ENCODE measurements around the gene GNAI3.
A peak's percentile ranks its signal among the peaks of the same experiment; 100 is the strongest.

The GNAI3 gene

GRCh38 chr1:109639063-109639840, 90.8 kb downstream of the GNAI3 start:
- H3K9me3 ChIP-seq (ENCODE audit: control insufficient read depth, insufficient read depth, low read length), result no peaks in the 10 kb centered on the region
- no CpG with 5 or more reads among the region's 9 CpGs for WGBS (ENCODE audit: insufficient coverage, insufficient read length)
- H3K36me3 ChIP-seq (ENCODE audit: control insufficient read depth, insufficient read depth, low read length), result no peaks in the 10 kb centered on the region
- H3K27ac ChIP-seq (ENCODE audit: low read length), result no peak overlapping the region
- peaks cover 3% of the 10 kb centered on the region for H3K4me1 ChIP-seq (ENCODE audit: control insufficient read depth, insufficient read depth, low read length)
- H3K27me3 ChIP-seq (ENCODE audit: control insufficient read depth, insufficient read depth, low read length), result no peaks in the 10 kb centered on the region
- no peak for DNase-seq (ENCODE audit: low read depth, low spot score)
- no peak overlapping the region for H3K4me3 ChIP-seq (ENCODE audit: low read length)

- no peaks in the 10 kb centered on the region for H3K36me3 ChIP-seq (ENCODE audit: control insufficient read depth, insufficient read depth, low read length)
- H3K9me3 ChIP-seq (ENCODE audit: control insufficient read depth, insufficient read depth, low read length), result no peaks in the 10 kb centered on the region
- H3K4me1 ChIP-seq (ENCODE audit: control insufficient read depth, insufficient read depth, low read length), result peaks cover 3% of the 10 kb centered on the region
- no peaks in the 10 kb centered on the region for H3K27me3 ChIP-seq (ENCODE audit: control insufficient read depth, insufficient read depth, low read length)
- H3K4me3 ChIP-seq (ENCODE audit: low read length), result no peak overlapping the region
- WGBS (ENCODE audit: insufficient coverage, insufficient read length), result no CpG with 5 or more reads among the region's 6 CpGs
- H3K27ac ChIP-seq (ENCODE audit: low read length), result no peak overlapping the region
- no peak for DNase-seq (ENCODE audit: low read depth, low spot score)
These were observed 91.4 kb downstream of the GNAI3 start for GRCh38 chr1:109639841-109640184.

DNA sequence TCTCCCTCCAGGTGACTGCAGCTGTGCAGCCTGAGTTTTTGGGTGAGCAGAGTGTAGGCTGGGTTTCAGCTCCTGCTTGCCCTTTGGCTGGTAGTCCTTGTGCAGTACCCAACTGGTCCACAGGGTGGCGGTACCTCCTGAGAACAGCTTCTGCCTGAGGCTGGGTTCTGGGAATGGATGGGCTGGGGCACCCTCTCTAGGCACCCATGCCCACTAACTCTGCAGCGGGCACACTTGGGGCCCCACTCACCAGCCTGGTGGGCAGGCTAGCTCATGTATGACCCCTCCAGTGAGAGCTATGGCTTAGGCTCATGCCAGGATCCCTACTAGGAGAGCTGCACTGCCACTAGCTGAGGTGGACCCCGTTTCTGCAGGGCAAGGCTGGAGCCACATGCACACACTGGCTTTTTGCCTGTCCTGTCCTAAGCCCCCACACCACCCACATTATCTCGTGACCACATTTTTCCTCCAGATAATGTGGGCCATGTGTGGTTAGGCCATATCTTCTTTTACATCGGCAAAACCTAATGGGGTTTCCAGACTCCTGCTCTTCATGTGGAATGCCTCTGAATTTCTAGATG, 92.0 kb downstream of the GNAI3 start:
- Histone ChIP-seq H3K36me3 (ENCODE audit: control insufficient read depth, insufficient read depth, low read length) (no peaks in the 10 kb centered on the region), H3K27me3 (ENCODE audit: control insufficient read depth, insufficient read depth, low read length) (no peaks in the 10 kb centered on the region), H3K4me3 (ENCODE audit: low read length) (no peak overlapping the region), H3K4me1 (ENCODE audit: control insufficient read depth, insufficient read depth, low read length) (peaks cover 3% of the 10 kb centered on the region), H3K27ac (ENCODE audit: low read length) (no peak overlapping the region), H3K9me3 (ENCODE audit: control insufficient read depth, insufficient read depth, low read length) (no peaks in the 10 kb centered on the region)
- no CpG with 5 or more reads among the region's 5 CpGs for WGBS (ENCODE audit: insufficient coverage, insufficient read length)
- DNase-seq (ENCODE audit: low read depth, low spot score), result no peak

DNA sequence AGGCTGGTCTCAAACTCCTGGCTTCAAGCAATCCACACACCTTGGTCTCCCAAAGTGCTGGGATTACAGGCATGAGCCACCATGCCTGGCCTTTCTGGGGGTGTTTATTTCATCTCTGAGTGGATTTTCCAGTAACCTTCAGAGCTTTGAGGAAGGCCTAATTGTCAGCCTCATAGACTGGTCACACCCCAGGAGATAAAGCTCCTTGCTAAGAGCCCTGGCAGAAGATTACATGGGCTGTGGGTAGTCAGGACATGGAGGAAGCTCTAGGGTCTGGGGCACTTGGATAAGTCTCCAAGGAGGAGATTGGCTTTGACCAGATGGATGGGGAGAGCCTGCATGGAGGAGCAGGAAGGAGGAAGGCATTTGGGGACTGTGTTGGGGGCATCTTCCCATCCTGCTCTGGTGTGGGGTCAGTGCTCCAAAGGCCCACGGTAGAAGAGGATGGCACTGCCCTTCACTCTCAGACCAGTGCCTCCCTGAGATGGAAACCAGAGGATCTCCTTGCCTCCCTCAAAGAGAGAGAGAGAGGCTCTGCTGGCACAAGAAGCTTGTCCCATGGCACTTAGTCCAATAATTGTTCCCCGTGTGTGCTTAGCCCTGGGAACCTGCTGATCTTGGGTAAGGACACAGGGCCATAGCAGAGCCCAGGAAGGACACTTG, 92.8 kb downstream of the GNAI3 start:
- Histone ChIP-seq H3K4me1 (ENCODE audit: control insufficient read depth, insufficient read depth, low read length) (peaks cover under 1% of the 10 kb centered on the region), H3K36me3 (ENCODE audit: control insufficient read depth, insufficient read depth, low read length) (no peaks in the 10 kb centered on the region), H3K9me3 (ENCODE audit: control insufficient read depth, insufficient read depth, low read length) (no peaks in the 10 kb centered on the region), H3K27me3 (ENCODE audit: control insufficient read depth, insufficient read depth, low read length) (no peaks in the 10 kb centered on the region), H3K27ac (ENCODE audit: low read length) (no peak overlapping the region), H3K4me3 (ENCODE audit: low read length) (no peak overlapping the region)
- no peak for DNase-seq (ENCODE audit: low read depth, low spot score)
- no CpG with 5 or more reads among the region's 2 CpGs for WGBS (ENCODE audit: insufficient coverage, insufficient read length)

DNA sequence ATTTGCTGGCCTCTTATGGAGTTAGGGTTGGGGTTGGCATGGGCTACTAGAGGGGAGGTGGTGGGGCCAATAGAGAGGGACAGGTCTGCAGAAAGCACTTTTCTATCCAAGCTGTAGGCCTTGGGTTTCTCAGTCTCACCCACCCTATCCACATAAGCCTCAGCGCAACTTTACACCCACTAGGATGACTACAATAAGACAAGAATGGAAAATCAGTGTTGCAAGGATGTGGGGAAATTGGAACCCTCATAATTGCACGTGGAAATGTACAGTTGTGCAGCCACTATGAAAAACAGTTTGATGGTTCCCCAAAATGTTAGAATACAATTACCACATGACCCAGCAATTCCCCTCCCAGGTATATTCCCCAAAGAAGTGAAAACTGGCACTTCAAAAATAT, 93.4 kb downstream of the GNAI3 start:
- WGBS (ENCODE audit: insufficient coverage, insufficient read length), result no CpG with 5 or more reads among the region's 2 CpGs
- H3K9me3 ChIP-seq (ENCODE audit: control insufficient read depth, insufficient read depth, low read length), result no peaks in the 10 kb centered on the region

GRCh38 chr1:109642626-109643025, 94.2 kb downstream of the GNAI3 start:
- Histone ChIP-seq H3K36me3 (ENCODE audit: control insufficient read depth, insufficient read depth, low read length) (no peaks in the 10 kb centered on the region), H3K9me3 (ENCODE audit: control insufficient read depth, insufficient read depth, low read length) (no peaks in the 10 kb centered on the region)
- no CpG with 5 or more reads among the region's 3 CpGs for WGBS (ENCODE audit: insufficient coverage, insufficient read length)

More for the DNA sequence above, 93.4 kb downstream of the GNAI3 start:
- DNase-seq (ENCODE audit: low read depth, low spot score), result no peak
- Histone ChIP-seq H3K36me3 (ENCODE audit: control insufficient read depth, insufficient read depth, low read length) (no peaks in the 10 kb centered on the region), H3K27me3 (ENCODE audit: control insufficient read depth, insufficient read depth, low read length) (no peaks in the 10 kb centered on the region), H3K27ac (ENCODE audit: low read length) (no peak overlapping the region), H3K4me1 (ENCODE audit: control insufficient read depth, insufficient read depth, low read length) (no peaks in the 10 kb centered on the region; the same call in 1 of the 2 replicates), H3K4me3 (ENCODE audit: low read length) (no peak overlapping the region)

DNA sequence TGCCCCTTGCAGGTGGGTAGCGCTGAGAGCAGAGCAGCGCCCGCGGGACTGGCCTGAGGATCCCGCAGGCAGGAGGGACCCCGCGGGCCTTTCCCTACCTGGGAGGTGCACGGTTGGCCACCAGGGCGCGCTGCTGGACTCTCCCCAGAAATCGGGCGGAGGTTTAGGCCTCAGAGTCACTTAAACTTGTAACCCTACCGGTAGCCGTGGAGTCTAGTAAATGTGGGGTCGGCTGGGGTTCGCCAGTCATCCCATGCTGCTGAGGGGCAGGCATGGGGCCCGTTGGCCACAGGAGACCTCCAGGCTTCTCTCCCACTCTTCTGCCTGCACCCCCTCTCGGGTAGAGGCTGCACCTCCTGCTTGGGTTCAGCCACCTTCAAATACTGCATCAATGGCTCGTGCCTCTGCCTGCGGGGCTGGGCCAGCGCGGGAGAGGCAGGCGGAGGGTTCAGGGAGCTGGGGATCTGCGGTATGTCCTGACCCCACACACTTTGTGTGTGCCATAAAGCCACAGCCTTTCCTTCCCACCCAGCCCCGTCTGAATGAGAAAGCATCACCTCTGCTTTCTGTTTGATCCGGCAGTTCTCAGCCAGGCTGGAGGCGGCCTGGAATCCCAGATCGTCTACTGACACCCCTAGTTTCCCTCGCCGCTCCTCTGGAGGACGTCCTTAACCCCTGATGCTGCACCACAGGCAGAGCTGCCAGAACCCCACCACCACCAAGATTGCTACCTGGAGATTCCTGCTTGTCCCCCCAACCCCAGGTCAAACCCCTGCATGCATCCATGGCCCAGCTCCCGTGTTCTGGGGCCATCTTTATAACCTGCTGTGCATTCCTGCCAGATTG, 95.2 kb downstream of the GNAI3 start:
- peak; percentile 71 for DNase-seq (ENCODE audit: low read depth, low spot score)
- H3K27me3 ChIP-seq (ENCODE audit: control insufficient read depth, insufficient read depth, low read length), result no peaks in the 10 kb centered on the region
- no peaks in the 10 kb centered on the region for H3K36me3 ChIP-seq (ENCODE audit: control insufficient read depth, insufficient read depth, low read length)
- H3K9me3 ChIP-seq (ENCODE audit: control insufficient read depth, insufficient read depth, low read length), result no peaks in the 10 kb centered on the region
- no CpG with 5 or more reads among the region's 32 CpGs for WGBS (ENCODE audit: insufficient coverage, insufficient read length)
- no peaks in the 10 kb centered on the region; the same call in 1 of the 2 replicates for H3K4me1 ChIP-seq (ENCODE audit: control insufficient read depth, insufficient read depth, low read length)
- H3K27ac ChIP-seq (ENCODE audit: low read length), result no peak overlapping the region
- H3K4me3 ChIP-seq (ENCODE audit: low read length), result no peak overlapping the region

More at GRCh38 chr1:109642626-109643025, 94.2 kb downstream of the GNAI3 start:
- Histone ChIP-seq H3K4me3 (ENCODE audit: low read length) (no peak overlapping the region), H3K4me1 (ENCODE audit: control insufficient read depth, insufficient read depth, low read length) (no peaks in the 10 kb centered on the region; the same call in 1 of the 2 replicates), H3K27me3 (ENCODE audit: control insufficient read depth, insufficient read depth, low read length) (no peaks in the 10 kb centered on the region), H3K27ac (ENCODE audit: low read length) (no peak overlapping the region)
- DNase-seq (ENCODE audit: low read depth, low spot score), result no peak

- Histone ChIP-seq H3K4me3 (ENCODE audit: low read length) (no peak overlapping the region), H3K4me1 (ENCODE audit: control insufficient read depth, insufficient read depth, low read length) (no peaks in the 10 kb centered on the region), H3K9me3 (ENCODE audit: control insufficient read depth, insufficient read depth, low read length) (no peaks in the 10 kb centered on the region), H3K27ac (ENCODE audit: low read length) (no peak overlapping the region), H3K36me3 (ENCODE audit: control insufficient read depth, insufficient read depth, low read length) (no peaks in the 10 kb centered on the region), H3K27me3 (ENCODE audit: control insufficient read depth, insufficient read depth, low read length) (no peaks in the 10 kb centered on the region)
- no peak for DNase-seq (ENCODE audit: low read depth, low spot score)
- WGBS (ENCODE audit: insufficient coverage, insufficient read length), result no CpG with 5 or more reads among the region's 10 CpGs
These were observed 96.3 kb downstream of the GNAI3 start for GRCh38 chr1:109644670-109645069.

- no peaks in the 10 kb centered on the region for H3K4me1 ChIP-seq (ENCODE audit: control insufficient read depth, insufficient read depth, low read length)
- DNase-seq (ENCODE audit: low read depth, low spot score), result no peak
These were observed 101.1 kb downstream of the GNAI3 start for GRCh38 chr1:109649491-109649914.

GRCh38 chr1:109650609-109651008, 102.2 kb downstream of the GNAI3 start:
- no peak overlapping the region for H3K4me3 ChIP-seq (ENCODE audit: low read length)
- H3K4me1 ChIP-seq (ENCODE audit: control insufficient read depth, insufficient read depth, low read length), result no peaks in the 10 kb centered on the region; the same call in 1 of the 2 replicates
- H3K36me3 ChIP-seq (ENCODE audit: control insufficient read depth, insufficient read depth, low read length), result no peaks in the 10 kb centered on the region
- no peak for DNase-seq (ENCODE audit: low read depth, low spot score)
- WGBS (ENCODE audit: insufficient coverage, insufficient read length), result no CpG with 5 or more reads among the region's 3 CpGs
- no peaks in the 10 kb centered on the region for H3K27me3 ChIP-seq (ENCODE audit: control insufficient read depth, insufficient read depth, low read length)
- no peaks in the 10 kb centered on the region for H3K9me3 ChIP-seq (ENCODE audit: control insufficient read depth, insufficient read depth, low read length)
- no peak overlapping the region for H3K27ac ChIP-seq (ENCODE audit: low read length)

More at GRCh38 chr1:109649491-109649914, 101.1 kb downstream of the GNAI3 start:
- Histone ChIP-seq H3K4me3 (ENCODE audit: low read length) (no peak overlapping the region), H3K27ac (ENCODE audit: low read length) (no peak overlapping the region), H3K27me3 (ENCODE audit: control insufficient read depth, insufficient read depth, low read length) (no peaks in the 10 kb centered on the region), H3K9me3 (ENCODE audit: control insufficient read depth, insufficient read depth, low read length) (no peaks in the 10 kb centered on the region), H3K36me3 (ENCODE audit: control insufficient read depth, insufficient read depth, low read length) (no peaks in the 10 kb centered on the region)
- no CpG with 5 or more reads among the region's 4 CpGs for WGBS (ENCODE audit: insufficient coverage, insufficient read length)
